Thoracic aorta (tissue), 2 donors: ENCODE measurements around the gene PTPRG. TPM values are rescaled to one million over a fixed set of nuclear protein-coding genes. Genes with fewer than 3 reads are reported as not detected.

ENCODE experiments used
- ATAC-seq: fragments of 150-250 bp; one replicate; pipeline ENCODE4 v1.8.0; 2017; ENCODE audit warnings: low read depth; ENCODE audit not compliant: insufficient number of reproducible peaks, low FRiP score
- DNase-seq: peaks from one replicate; pipeline ENCODE4 v3.0.0-alpha.2; 2020; ENCODE audit warnings: low spot score
- H3K27ac ChIP-seq, 2 donors: fragments of 200-600 bp; sonication (generic); 1 replicate in 1 of 2; 2 replicates in 1 of 2; pipeline ENCODE4 v1.5.1; 2016; ENCODE audit warnings: mild to moderate bottlenecking in 2 of 2, moderate library complexity in 2 of 2
- H3K27me3 ChIP-seq: fragments of 200-600 bp; sonication (generic); replicated peaks from 2 replicates; pipeline ENCODE4 v1.6.0; 2016; ENCODE audit warnings: mild to moderate bottlenecking; ENCODE audit not compliant: insufficient read depth
- H3K36me3 ChIP-seq: fragments of 200-600 bp; sonication (generic); one replicate; pipeline ENCODE4 v1.5.1; 2016
- H3K4me1 ChIP-seq, 2 donors: fragments of 200-600 bp; sonication (generic); 1 replicate in 1 of 2; 2 replicates in 1 of 2; pipeline versions ENCODE4 v1.5.1 to v1.6.0; 2016; ENCODE audit warnings: low read depth in 2 of 2, mild to moderate bottlenecking in 1 of 2; ENCODE audit not compliant: control insufficient read depth in 1 of 2
- H3K4me3 ChIP-seq: fragments of 200-600 bp; sonication (generic); 2 replicates; pipeline ENCODE4 v1.5.1; 2016; ENCODE audit warnings: mild to moderate bottlenecking
- H3K9me3 ChIP-seq: fragments of 200-600 bp; sonication (generic); 2 replicates; pipeline ENCODE4 v1.5.1; 2016
- total RNA-seq, 2 donors: library from RNA; depleted of rRNA; stranded (reverse); fragments of >200 nt; gene quantifications; one replicate each; pipeline versions ENCODE4 v1.1.0 to v1.2.3, GENCODE V29; 2016
- TF ChIP-seq, protein P1 (sequence below): fragments of 200-600 bp; sonication (generic); IDR thresholded peaks from one replicate; pipeline ENCODE4 v1.5.1; 2019; ENCODE audit warnings: antibody characterized with exemption

The PTPRG gene
- total RNA-seq, 2 donors from 2014 or later, result 154 to 208 TPM

- H3K36me3 ChIP-seq, result no peaks in the 10 kb centered on the region
- TF ChIP-seq, protein P1, sequence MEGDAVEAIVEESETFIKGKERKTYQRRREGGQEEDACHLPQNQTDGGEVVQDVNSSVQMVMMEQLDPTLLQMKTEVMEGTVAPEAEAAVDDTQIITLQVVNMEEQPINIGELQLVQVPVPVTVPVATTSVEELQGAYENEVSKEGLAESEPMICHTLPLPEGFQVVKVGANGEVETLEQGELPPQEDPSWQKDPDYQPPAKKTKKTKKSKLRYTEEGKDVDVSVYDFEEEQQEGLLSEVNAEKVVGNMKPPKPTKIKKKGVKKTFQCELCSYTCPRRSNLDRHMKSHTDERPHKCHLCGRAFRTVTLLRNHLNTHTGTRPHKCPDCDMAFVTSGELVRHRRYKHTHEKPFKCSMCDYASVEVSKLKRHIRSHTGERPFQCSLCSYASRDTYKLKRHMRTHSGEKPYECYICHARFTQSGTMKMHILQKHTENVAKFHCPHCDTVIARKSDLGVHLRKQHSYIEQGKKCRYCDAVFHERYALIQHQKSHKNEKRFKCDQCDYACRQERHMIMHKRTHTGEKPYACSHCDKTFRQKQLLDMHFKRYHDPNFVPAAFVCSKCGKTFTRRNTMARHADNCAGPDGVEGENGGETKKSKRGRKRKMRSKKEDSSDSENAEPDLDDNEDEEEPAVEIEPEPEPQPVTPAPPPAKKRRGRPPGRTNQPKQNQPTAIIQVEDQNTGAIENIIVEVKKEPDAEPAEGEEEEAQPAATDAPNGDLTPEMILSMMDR, result no peak
- ATAC-seq (peak; percentile 80), DNase-seq (no peak)
- peaks cover 34 to 67% of the 10 kb centered on the region in 2 donors for H3K4me1 ChIP-seq
- H3K9me3 ChIP-seq, result no peaks in the 10 kb centered on the region
- peak overlapping the region; percentile 31 for H3K4me3 ChIP-seq
- H3K27me3 ChIP-seq, result no peaks in the 10 kb centered on the region
- peak overlapping the region; percentile 48 to 71 for H3K27ac ChIP-seq
Observed at GRCh38 chr3:62149962-62150361, 588.6 kb downstream of the PTPRG start.

DNA sequence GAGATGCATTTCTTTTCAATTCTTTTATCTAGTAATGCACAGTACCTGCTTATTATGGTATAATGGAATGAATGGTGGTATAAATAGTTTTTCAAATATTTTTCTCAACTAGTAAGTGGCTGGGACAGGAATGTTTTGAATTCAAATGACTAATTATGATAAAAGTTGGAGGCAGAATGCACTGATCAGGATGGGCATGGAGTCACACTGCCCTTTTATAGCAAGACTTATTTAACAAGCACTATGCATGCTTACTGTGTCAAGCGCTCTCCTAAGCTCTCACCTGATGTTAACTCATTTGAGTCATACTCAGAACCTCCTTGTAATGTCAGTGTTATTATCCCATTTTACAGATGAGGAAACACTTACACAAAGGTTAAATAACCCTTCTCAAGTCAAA is 590.2 kb downstream of the PTPRG start:
- no peak overlapping the region for H3K4me3 ChIP-seq
- TF ChIP-seq, protein P1, result no peak
- no peak for DNase-seq
- ATAC-seq, result no peak
- peaks cover 42 to 74% of the 10 kb centered on the region in 2 donors for H3K4me1 ChIP-seq
- H3K27me3 ChIP-seq, result no peaks in the 10 kb centered on the region
- no peaks in the 10 kb centered on the region for H3K9me3 ChIP-seq
- H3K27ac ChIP-seq, result peak overlapping the region; percentile 45 to 53
- H3K36me3 ChIP-seq, result no peaks in the 10 kb centered on the region

DNA sequence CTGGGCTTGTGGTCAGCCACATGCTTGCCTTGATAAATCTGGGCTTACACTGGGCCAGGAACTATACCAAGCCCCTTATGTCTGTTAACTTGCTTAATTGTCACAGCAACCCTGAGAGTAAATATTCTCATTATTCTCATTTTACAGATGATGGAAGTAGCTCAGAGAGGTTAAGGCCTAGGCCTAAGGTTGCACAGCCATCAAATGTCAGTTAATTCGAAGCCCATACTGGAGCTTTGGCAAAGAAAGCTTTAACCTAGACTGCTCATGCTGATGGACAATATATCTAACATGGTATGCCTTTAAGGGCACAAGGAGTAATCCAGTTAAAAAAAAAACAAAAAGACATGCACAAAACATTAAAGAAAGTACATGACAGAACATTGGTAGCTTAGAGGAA is 591.9 kb downstream of the PTPRG start:
- H3K36me3 ChIP-seq, result no peaks in the 10 kb centered on the region
- no peak overlapping the region for H3K27ac ChIP-seq
- no peak overlapping the region for H3K4me3 ChIP-seq
- no peaks in the 10 kb centered on the region for H3K9me3 ChIP-seq
- no peaks in the 10 kb centered on the region for H3K27me3 ChIP-seq
- TF ChIP-seq, protein P1, result no peak
- ATAC-seq, result no peak
- no peak for DNase-seq
- peaks cover 46 to 91% of the 10 kb centered on the region in 2 donors for H3K4me1 ChIP-seq

- Histone ChIP-seq H3K27me3 (no peaks in the 10 kb centered on the region), H3K4me3 (no peak overlapping the region), H3K4me1 (peaks cover 53 to 97% of the 10 kb centered on the region in 2 donors), H3K36me3 (no peaks in the 10 kb centered on the region), H3K9me3 (no peaks in the 10 kb centered on the region), H3K27ac (peak overlapping the region; percentile 56 to 58)
- ATAC-seq (no peak), DNase-seq (no peak)
- TF ChIP-seq, protein P1, result no peak
Observed at GRCh38 chr3:62154457-62155148, 593.2 kb downstream of the PTPRG start.

- ATAC-seq (no peak), DNase-seq (no peak)
- TF ChIP-seq, protein P1, result no peak
- Histone ChIP-seq H3K27me3 (no peaks in the 10 kb centered on the region), H3K9me3 (no peaks in the 10 kb centered on the region), H3K4me3 (no peak overlapping the region), H3K36me3 (no peaks in the 10 kb centered on the region), H3K4me1 (peaks cover 54 to 96% of the 10 kb centered on the region in 2 donors), H3K27ac (peak overlapping the region; percentile 78 to 90)
Observed at GRCh38 chr3:62159056-62159708, 597.8 kb downstream of the PTPRG start.
